Chondrocyte (in vitro differentiated cells): ENCODE measurements around the gene TBC1D9. TPM values are rescaled to one million over a fixed set of nuclear protein-coding genes. Genes with fewer than 3 reads are reported as not detected.

Source experiments
- DNase-seq: peaks from one replicate; pipeline ENCODE4 v3.0.0; 2021; ENCODE audit warnings: mixed read lengths, low spot score
- H3K27ac Mint-ChIP-seq: one replicate; pipeline ENCODE4 v1.8.0; 2021; ENCODE audit warnings: mild to moderate bottlenecking, moderate library complexity, mixed read lengths; ENCODE audit not compliant: unreplicated experiment
- H3K27me3 Mint-ChIP-seq: 2 replicates; pipeline ENCODE4 v1.8.0; 2021; ENCODE audit warnings: low read depth, mixed read lengths
- H3K36me3 Mint-ChIP-seq: 2 replicates; pipeline ENCODE4 v1.8.0; 2021; ENCODE audit warnings: low read depth, mixed read lengths
- H3K4me1 Mint-ChIP-seq: 2 replicates; pipeline ENCODE4 v1.8.0; 2021; ENCODE audit warnings: low read depth, mild to moderate bottlenecking, mixed read lengths
- H3K4me3 Mint-ChIP-seq: one replicate; pipeline ENCODE4 v1.8.0; 2021; ENCODE audit warnings: mild to moderate bottlenecking, moderate library complexity, mixed read lengths; ENCODE audit not compliant: unreplicated experiment
- H3K9me3 Mint-ChIP-seq: 2 replicates; pipeline ENCODE4 v1.8.0; 2021; ENCODE audit warnings: low read depth, mixed read lengths
- CTCF ChIP-seq: fragments of 200-600 bp; sonication (generic); IDR thresholded peaks from 2 replicates; pipeline ENCODE4 v1.5.0; 2021; ENCODE audit warnings: antibody characterized with exemption, mild to moderate bottlenecking, moderate library complexity
- total RNA-seq: library from RNA; stranded (reverse); gene quantifications from 3 replicates; pipeline ENCODE4 v1.2.1, GENCODE V29; 2021

TBC1D9 gene
- total RNA-seq, 1 donor from 2014 or later: 40.5 TPM

DNA sequence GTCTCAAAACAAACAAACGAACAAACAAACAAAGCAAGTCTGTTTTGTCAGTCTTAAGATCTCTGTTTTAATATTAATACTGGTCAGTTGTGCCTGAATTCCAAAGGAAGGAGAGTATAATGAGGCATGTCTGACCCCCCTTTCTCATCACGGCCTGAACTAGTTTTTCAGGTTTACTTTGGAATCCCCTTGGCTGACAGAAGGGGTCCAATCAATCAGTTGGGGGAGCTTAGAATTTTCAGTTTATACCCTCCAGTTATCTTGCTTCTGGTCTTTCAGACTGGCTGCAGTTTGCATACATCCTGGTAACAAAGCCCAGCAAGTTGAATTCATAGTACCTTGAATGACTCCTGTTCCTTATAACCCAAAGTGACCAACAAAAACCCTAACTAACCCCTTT lies 41.1 kb downstream of the TBC1D9 start:
- H3K9me3 Mint-ChIP-seq: no peaks in the 10 kb centered on the region
- no peak for DNase-seq
- H3K4me3 Mint-ChIP-seq: no peak overlapping the region
- no peak overlapping the region for H3K27ac Mint-ChIP-seq
- H3K4me1 Mint-ChIP-seq: peaks cover 22% of the 10 kb centered on the region
- H3K27me3 Mint-ChIP-seq: no peaks in the 10 kb centered on the region
- H3K36me3 Mint-ChIP-seq: no peaks in the 10 kb centered on the region
- no peak for TF ChIP-seq CTCF

GRCh38 chr4:140711910-140712309 lies 44.3 kb downstream of the TBC1D9 start:
- Mint-ChIP-seq H3K4me3 (no peak overlapping the region), H3K4me1 (peaks cover under 1% of the 10 kb centered on the region), H3K27ac (no peak overlapping the region), H3K27me3 (no peaks in the 10 kb centered on the region), H3K9me3 (no peaks in the 10 kb centered on the region), H3K36me3 (no peaks in the 10 kb centered on the region)
- DNase-seq: no peak
- TF ChIP-seq CTCF: no peak

- DNase-seq: no peak
- Mint-ChIP-seq H3K27me3 (no peaks in the 10 kb centered on the region), H3K36me3 (no peaks in the 10 kb centered on the region), H3K4me3 (no peak overlapping the region), H3K27ac (no peak overlapping the region), H3K9me3 (no peaks in the 10 kb centered on the region), H3K4me1 (peaks cover 5% of the 10 kb centered on the region)
- no peak for TF ChIP-seq CTCF
Measured at GRCh38 chr4:140710908-140711622, 45.1 kb downstream of the TBC1D9 start.

DNA sequence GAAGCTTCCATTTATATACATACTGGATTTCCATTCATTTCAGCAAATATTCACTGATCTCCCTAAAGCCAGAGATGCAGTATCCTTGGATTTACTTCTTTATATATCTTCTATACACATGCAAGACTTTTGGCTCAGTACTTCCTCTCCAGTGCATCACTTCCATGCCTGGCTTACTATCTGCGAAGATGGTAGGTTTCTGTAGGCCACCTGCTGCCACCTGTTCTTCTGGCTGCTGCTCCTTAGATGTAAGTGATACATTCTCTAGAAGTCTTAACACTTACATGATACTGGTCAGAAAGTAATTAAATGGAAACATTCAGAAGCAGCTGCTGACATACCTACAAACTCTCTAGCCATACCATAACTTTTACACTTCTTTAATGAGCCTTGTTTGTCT lies 48.9 kb downstream of the TBC1D9 start:
- TF ChIP-seq CTCF: no peak
- Mint-ChIP-seq H3K4me1 (peaks cover 40% of the 10 kb centered on the region), H3K9me3 (no peaks in the 10 kb centered on the region), H3K27ac (no peak overlapping the region), H3K36me3 (no peaks in the 10 kb centered on the region), H3K4me3 (no peak overlapping the region), H3K27me3 (no peaks in the 10 kb centered on the region)
- DNase-seq: no peak

DNA sequence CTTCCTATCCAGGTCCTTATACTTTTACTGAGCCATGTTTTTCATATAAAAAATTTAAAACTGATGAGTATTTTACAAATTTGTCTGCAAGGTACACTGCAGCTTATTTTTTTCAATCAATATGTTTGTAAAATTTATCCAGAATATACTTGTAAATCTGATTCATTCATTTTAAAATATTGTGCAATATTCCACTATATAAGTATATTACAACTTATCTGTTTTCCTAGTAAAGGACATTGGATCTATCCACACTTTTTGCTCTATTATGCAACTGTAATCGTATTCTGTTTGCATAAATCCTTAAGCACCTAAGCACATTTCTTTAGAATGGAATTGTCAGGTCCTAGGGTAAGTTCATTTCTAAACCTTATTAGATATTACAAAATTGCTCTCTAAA lies 49.5 kb downstream of the TBC1D9 start:
- Mint-ChIP-seq H3K27me3 (no peaks in the 10 kb centered on the region), H3K4me1 (peaks cover 45% of the 10 kb centered on the region), H3K36me3 (no peaks in the 10 kb centered on the region), H3K27ac (no peak overlapping the region), H3K4me3 (no peak overlapping the region), H3K9me3 (no peaks in the 10 kb centered on the region)
- TF ChIP-seq CTCF: no peak
- DNase-seq: no peak
